HepG2 (cell line): ENCODE results near the gene NOCT.

Source experiments
- SMC3 ChIP-seq: IDR thresholded peaks from 2 replicates; pipeline ENCODE4 v1.6.1; 2011; ENCODE audit warnings: low read length, improper control_type of control experiment
- TF ChIP-seq, protein P1 (sequence below): sonication (generic); formaldehyde crosslinking; IDR thresholded peaks from 2 replicates; pipeline ENCODE4 v1.5.1; 2020; ENCODE audit warnings: mild to moderate bottlenecking, missing genetic modification reagents

GRCh38 chr4:138983690-138984089 is 31.9 kb upstream of the NOCT start:
- TF ChIP-seq SMC3 = no peak
- TF ChIP-seq, protein P1, sequence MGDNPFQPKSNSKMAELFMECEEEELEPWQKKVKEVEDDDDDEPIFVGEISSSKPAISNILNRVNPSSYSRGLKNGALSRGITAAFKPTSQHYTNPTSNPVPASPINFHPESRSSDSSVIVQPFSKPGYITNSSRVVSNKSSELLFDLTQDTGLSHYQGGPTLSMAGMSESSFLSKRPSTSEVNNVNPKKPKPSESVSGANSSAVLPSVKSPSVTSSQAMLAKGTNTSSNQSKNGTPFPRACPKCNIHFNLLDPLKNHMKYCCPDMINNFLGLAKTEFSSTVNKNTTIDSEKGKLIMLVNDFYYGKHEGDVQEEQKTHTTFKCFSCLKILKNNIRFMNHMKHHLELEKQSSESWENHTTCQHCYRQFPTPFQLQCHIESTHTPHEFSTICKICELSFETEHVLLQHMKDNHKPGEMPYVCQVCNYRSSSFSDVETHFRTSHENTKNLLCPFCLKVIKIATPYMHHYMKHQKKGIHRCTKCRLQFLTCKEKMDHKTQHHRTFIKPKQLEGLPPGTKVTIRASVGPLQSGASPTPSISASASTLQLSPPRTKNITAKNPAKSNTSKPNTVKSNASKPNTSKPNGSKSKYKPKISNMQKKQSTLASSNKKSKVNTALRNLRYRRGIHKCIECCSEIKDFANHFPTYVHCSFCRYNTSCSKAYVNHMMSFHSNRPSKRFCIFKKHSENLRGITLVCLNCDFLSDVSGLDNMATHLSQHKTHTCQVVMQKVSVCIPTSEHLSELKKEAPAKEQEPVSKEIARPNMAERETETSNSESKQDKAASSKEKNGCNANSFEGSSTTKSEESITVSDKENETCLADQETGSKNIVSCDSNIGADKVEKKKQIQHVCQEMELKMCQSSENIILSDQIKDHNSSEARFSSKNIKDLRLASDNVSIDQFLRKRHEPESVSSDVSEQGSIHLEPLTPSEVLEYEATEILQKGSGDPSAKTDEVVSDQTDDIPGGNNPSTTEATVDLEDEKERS (CRISPR knock-in tag) = no peak
